ENCODE results near the gene AFAP1.

Gene AFAP1

GRCh38 chr4:7910952-7911578 lies 28.6 kb downstream of the AFAP1 start:
- H3K27ac Mint-ChIP-seq (ENCODE audit: low read depth) = no peak overlapping the region

DNA sequence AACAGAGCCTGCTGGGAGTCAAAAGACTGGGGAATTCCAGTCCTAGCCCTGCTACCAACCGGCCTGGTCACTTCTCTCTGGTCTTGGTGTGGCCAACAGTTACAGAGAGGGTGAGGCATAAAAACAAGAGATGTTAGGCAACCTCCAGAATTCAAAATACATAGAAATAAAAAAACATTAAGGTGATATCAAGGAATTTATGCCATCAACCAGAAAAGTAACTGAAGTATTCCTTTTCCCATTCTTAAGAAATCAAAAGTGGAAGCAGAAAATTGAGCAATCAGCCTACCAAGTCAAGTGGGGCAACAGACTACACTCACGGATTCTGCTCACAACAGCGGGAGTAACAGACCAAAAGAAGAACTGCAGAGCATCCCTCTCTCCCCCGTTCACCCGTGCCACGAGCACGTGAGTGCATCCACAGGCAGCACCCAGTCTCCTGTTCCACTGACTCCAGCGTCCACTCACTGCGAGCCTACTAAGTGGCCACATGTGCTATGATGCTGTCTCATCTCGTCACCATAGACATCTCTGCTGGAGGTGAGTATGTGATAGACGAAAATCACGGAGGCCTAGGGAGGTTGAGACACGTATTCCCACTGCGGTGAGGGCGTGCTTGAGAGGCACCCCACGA lies 29.3 kb downstream of the AFAP1 start:
- no peaks in the 10 kb centered on the region for H3K9me3 Mint-ChIP-seq
- H3K4me3 Mint-ChIP-seq = no peak overlapping the region
- no peak for ATAC-seq (replicated peaks; ENCODE audit: extremely low read depth, poor library complexity, severe bottlenecking)
- no peaks in the 10 kb centered on the region for H3K27me3 Mint-ChIP-seq
- DNase-seq (ENCODE audit: low spot score in 2 of 2) = no peak
- H3K4me1 Mint-ChIP-seq = peaks cover 48% of the 10 kb centered on the region
- no peak overlapping the region for H3K27ac Mint-ChIP-seq (ENCODE audit: low read depth)
- H3K36me3 Mint-ChIP-seq (ENCODE audit: insufficient read depth) = peaks cover 2% of the 10 kb centered on the region

More at GRCh38 chr4:7910952-7911578, 28.6 kb downstream of the AFAP1 start:
- ATAC-seq (replicated peaks; ENCODE audit: extremely low read depth, poor library complexity, severe bottlenecking) (no peak), DNase-seq (ENCODE audit: low spot score in 2 of 2) (no peak)
- peaks cover 2% of the 10 kb centered on the region for H3K36me3 Mint-ChIP-seq (ENCODE audit: insufficient read depth)
- H3K4me1 Mint-ChIP-seq = peaks cover 52% of the 10 kb centered on the region
- no peaks in the 10 kb centered on the region for H3K9me3 Mint-ChIP-seq
- no peaks in the 10 kb centered on the region for H3K27me3 Mint-ChIP-seq
- H3K4me3 Mint-ChIP-seq = no peak overlapping the region

- DNase-seq (ENCODE audit: low spot score in 2 of 2) = no peak
- peaks cover 41% of the 10 kb centered on the region for H3K4me1 Mint-ChIP-seq
- peaks cover 2% of the 10 kb centered on the region for H3K36me3 Mint-ChIP-seq (ENCODE audit: insufficient read depth)
- no peaks in the 10 kb centered on the region for H3K27me3 Mint-ChIP-seq
- H3K4me3 Mint-ChIP-seq = no peak overlapping the region
- H3K9me3 Mint-ChIP-seq = no peaks in the 10 kb centered on the region
- no peak overlapping the region for H3K27ac Mint-ChIP-seq (ENCODE audit: low read depth)
- no peak for ATAC-seq (replicated peaks; ENCODE audit: extremely low read depth, poor library complexity, severe bottlenecking)
Observed at GRCh38 chr4:7909463-7910262, 30.0 kb downstream of the AFAP1 start.

- H3K4me3 Mint-ChIP-seq = no peak overlapping the region
- DNase-seq (ENCODE audit: low spot score in 2 of 2) (no peak), ATAC-seq (replicated peaks; ENCODE audit: extremely low read depth, poor library complexity, severe bottlenecking) (no peak)
- H3K9me3 Mint-ChIP-seq = no peaks in the 10 kb centered on the region
- H3K27me3 Mint-ChIP-seq = no peaks in the 10 kb centered on the region
- no peak overlapping the region for H3K27ac Mint-ChIP-seq (ENCODE audit: low read depth)
- H3K4me1 Mint-ChIP-seq = peaks cover 38% of the 10 kb centered on the region
- peaks cover 2% of the 10 kb centered on the region for H3K36me3 Mint-ChIP-seq (ENCODE audit: insufficient read depth)
Observed at GRCh38 chr4:7908668-7909067, 31.0 kb downstream of the AFAP1 start.

DNA sequence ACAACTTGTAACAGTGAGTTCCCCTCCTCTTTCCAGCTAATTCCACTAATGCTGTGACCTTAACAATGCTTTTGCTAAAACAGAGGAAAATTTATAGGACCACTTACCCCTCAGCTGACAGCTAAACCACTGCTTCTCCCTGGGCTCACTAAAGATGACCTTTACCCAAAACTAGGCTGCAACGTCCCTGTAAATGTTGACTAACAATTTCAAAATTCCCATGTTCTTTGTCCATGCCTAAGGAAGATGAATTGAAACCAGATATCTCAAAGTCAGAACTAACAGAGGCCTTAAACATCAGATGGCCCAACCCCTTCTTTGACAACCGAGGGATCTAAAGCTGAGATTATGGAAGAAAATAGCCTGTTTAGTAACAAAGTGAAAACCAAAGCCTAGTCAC lies 32.5 kb downstream of the AFAP1 start:
- H3K9me3 Mint-ChIP-seq = no peaks in the 10 kb centered on the region
- no peaks in the 10 kb centered on the region for H3K27me3 Mint-ChIP-seq
- H3K36me3 Mint-ChIP-seq (ENCODE audit: insufficient read depth) = peaks cover 2% of the 10 kb centered on the region
- ATAC-seq (replicated peaks; ENCODE audit: extremely low read depth, poor library complexity, severe bottlenecking) = no peak
- H3K4me3 Mint-ChIP-seq = no peak overlapping the region
- DNase-seq (ENCODE audit: low spot score in 2 of 2) = no peak
- H3K27ac Mint-ChIP-seq (ENCODE audit: low read depth) = no peak overlapping the region
- H3K4me1 Mint-ChIP-seq = peaks cover 39% of the 10 kb centered on the region

GRCh38 chr4:7906171-7906701 lies 33.4 kb downstream of the AFAP1 start:
- no peak overlapping the region for H3K27ac Mint-ChIP-seq (ENCODE audit: low read depth)
- ATAC-seq (replicated peaks; ENCODE audit: extremely low read depth, poor library complexity, severe bottlenecking) (no peak), DNase-seq (ENCODE audit: low spot score in 2 of 2) (no peak)
- no peaks in the 10 kb centered on the region for H3K27me3 Mint-ChIP-seq
- no peaks in the 10 kb centered on the region for H3K9me3 Mint-ChIP-seq
- no peaks in the 10 kb centered on the region for H3K36me3 Mint-ChIP-seq (ENCODE audit: insufficient read depth)
- H3K4me3 Mint-ChIP-seq = no peak overlapping the region
- peaks cover 38% of the 10 kb centered on the region for H3K4me1 Mint-ChIP-seq

- Mint-ChIP-seq H3K4me3 (no peak overlapping the region), H3K27me3 (no peaks in the 10 kb centered on the region), H3K36me3 (ENCODE audit: insufficient read depth) (no peaks in the 10 kb centered on the region), H3K27ac (ENCODE audit: low read depth) (no peak overlapping the region), H3K4me1 (peaks cover 38% of the 10 kb centered on the region), H3K9me3 (no peaks in the 10 kb centered on the region)
- no peak for DNase-seq (ENCODE audit: low spot score in 2 of 2)
- ATAC-seq (replicated peaks; ENCODE audit: extremely low read depth, poor library complexity, severe bottlenecking) = no peak
Observed at GRCh38 chr4:7904952-7905915, 34.4 kb downstream of the AFAP1 start.

- no peak for DNase-seq (ENCODE audit: low spot score in 2 of 2)
- Mint-ChIP-seq H3K4me1 (peaks cover 28% of the 10 kb centered on the region), H3K9me3 (no peaks in the 10 kb centered on the region), H3K4me3 (no peak overlapping the region), H3K27ac (ENCODE audit: low read depth) (no peak overlapping the region), H3K36me3 (ENCODE audit: insufficient read depth) (no peaks in the 10 kb centered on the region), H3K27me3 (no peaks in the 10 kb centered on the region)
- no peak for ATAC-seq (replicated peaks; ENCODE audit: extremely low read depth, poor library complexity, severe bottlenecking)
Observed at GRCh38 chr4:7903791-7904516, 35.7 kb downstream of the AFAP1 start.

DNA sequence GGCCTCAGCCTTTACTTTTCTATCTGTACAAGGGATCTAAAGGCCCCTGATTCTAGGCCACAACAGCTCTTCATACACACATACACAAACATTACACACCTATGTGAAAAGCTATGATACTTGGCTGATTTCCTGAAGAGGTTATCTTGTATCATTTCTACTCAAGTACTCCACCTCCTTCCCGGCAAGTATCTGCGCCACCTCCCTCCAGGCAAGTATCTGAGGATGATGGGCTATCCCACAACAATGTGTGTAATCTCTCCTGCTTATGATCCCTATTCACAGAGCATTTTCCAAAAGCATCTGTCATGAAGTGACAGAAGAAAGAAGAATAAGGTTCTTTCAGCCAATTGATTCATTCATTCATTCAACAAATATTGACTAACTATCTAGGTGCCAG lies 36.8 kb downstream of the AFAP1 start:
- ATAC-seq (replicated peaks; ENCODE audit: extremely low read depth, poor library complexity, severe bottlenecking) (no peak), DNase-seq (ENCODE audit: low spot score in 2 of 2) (no peak)
- Mint-ChIP-seq H3K4me3 (no peak overlapping the region), H3K27me3 (no peaks in the 10 kb centered on the region), H3K36me3 (ENCODE audit: insufficient read depth) (no peaks in the 10 kb centered on the region), H3K9me3 (no peaks in the 10 kb centered on the region), H3K27ac (ENCODE audit: low read depth) (no peak overlapping the region), H3K4me1 (peaks cover 31% of the 10 kb centered on the region)

DNA sequence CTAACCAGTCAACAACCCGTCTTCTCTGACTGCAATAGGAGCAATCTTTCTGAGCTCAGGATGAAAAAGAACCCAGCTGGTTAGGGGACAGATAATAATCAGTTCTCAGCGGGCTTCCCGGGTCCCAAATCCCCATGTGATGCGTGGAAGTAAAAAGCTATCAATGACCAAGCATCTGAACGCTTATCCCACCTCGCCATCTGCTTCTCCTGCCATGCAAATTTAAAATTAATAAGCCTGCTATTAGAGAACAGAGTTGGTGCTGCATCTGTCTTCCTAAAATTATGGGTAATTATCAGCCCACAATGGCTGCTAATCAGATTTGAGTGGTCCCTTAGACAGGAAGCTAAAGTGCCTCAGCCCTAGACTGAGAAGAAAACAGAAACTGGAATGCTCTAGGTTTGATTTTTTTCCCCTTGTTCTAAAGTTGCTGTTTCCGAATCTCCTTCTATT lies 37.5 kb downstream of the AFAP1 start:
- DNase-seq (ENCODE audit: low spot score in 2 of 2) = no peak
- Mint-ChIP-seq H3K27ac (ENCODE audit: low read depth) (no peak overlapping the region), H3K9me3 (no peaks in the 10 kb centered on the region), H3K4me1 (peaks cover 35% of the 10 kb centered on the region), H3K4me3 (no peak overlapping the region), H3K27me3 (no peaks in the 10 kb centered on the region), H3K36me3 (ENCODE audit: insufficient read depth) (no peaks in the 10 kb centered on the region)
- ATAC-seq (replicated peaks; ENCODE audit: extremely low read depth, poor library complexity, severe bottlenecking) = no peak

DNA sequence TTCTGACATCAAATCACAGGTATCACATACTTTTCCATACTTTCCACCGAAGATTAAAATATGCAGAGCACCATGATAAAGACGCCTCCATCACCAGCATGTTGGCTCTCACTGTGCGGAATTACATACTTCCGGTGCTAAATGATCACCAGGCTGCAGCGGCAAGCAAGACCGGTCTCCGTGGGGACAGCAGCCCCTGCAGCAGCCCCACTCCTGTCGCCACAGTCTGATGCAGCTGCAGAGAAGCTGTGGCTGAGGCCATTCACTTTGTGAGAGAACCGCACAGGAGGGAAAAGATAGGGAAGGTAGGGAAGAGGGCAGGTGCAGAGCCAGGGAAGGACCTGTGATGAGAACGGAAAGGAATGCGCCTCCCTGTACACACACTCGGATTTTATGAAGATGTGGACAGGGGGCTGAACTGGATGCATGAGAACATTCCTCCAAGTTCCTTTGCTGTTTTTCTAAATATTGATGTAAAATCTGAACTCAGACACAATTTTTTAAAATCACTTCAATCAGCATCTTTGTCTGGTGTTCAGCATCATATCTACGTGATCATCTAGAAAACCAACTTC lies 38.3 kb downstream of the AFAP1 start:
- H3K27me3 Mint-ChIP-seq = no peaks in the 10 kb centered on the region
- no peak for ATAC-seq (replicated peaks; ENCODE audit: extremely low read depth, poor library complexity, severe bottlenecking)
- no peaks in the 10 kb centered on the region for H3K9me3 Mint-ChIP-seq
- H3K27ac Mint-ChIP-seq (ENCODE audit: low read depth) = no peak overlapping the region
- peaks cover 35% of the 10 kb centered on the region for H3K4me1 Mint-ChIP-seq
- no peak overlapping the region for H3K4me3 Mint-ChIP-seq
- peaks cover 1% of the 10 kb centered on the region for H3K36me3 Mint-ChIP-seq (ENCODE audit: insufficient read depth)
- DNase-seq (ENCODE audit: low spot score in 2 of 2) = no peak

Measured in central memory CD8-positive, alpha-beta T cell (primary cell).